Measurements from ENCODE around the gene SEMA3C. TPM values are rescaled to one million over a fixed set of nuclear protein-coding genes. Genes with fewer than 3 reads are reported as not detected.

The SEMA3C gene
- total and polyA plus RNA-seq, 10 donors = 1.1 to 53.7 (median 13.0) TPM

- H3K4me1 ChIP-seq = no peaks in the 10 kb centered on the region
- H3K27me3 ChIP-seq (replicated peaks in 1 of 7) = no peaks in the 10 kb centered on the region
- intact Hi-C loops (cut with DNase I; ENCODE audit: low total_unique reads) = no loop called here
- no peak for DNase-seq
- H3K36me3 ChIP-seq = no peaks in the 10 kb centered on the region
- 67 to 78% (median 75%) methylated on average over 5 of the region's 5 CpGs for WGBS, 5 donors
- no peak overlapping the region for H3K4me3 ChIP-seq
- no peak overlapping the region for H3K27ac ChIP-seq
- no peaks in the 10 kb centered on the region for H3K9me3 ChIP-seq
- TF ChIP-seq POLR2A (IDR thresholded peaks at IDR 0.05) (no peak), POLR2AphosphoS5 (IDR thresholded peaks at IDR 0.05) (no peak), CTCF (IDR thresholded peaks at IDR 0.05 in 8 of 11, conservative IDR thresholded peaks at IDR 0.05 in 3 of 11) (no peak)
These were observed 70.0 kb downstream of the SEMA3C start for GRCh38 chr7:80848841-80849240.

GRCh38 chr7:80847895-80848294 is 71.0 kb downstream of the SEMA3C start:
- H3K36me3 ChIP-seq = no peaks in the 10 kb centered on the region
- H3K9me3 ChIP-seq = no peaks in the 10 kb centered on the region
- intact Hi-C loops (cut with DNase I; ENCODE audit: low total_unique reads) = no loop called here
- TF ChIP-seq CTCF (IDR thresholded peaks at IDR 0.05 in 8 of 11, conservative IDR thresholded peaks at IDR 0.05 in 3 of 11) (no peak), POLR2A (IDR thresholded peaks at IDR 0.05) (no peak), POLR2AphosphoS5 (IDR thresholded peaks at IDR 0.05) (no peak)
- H3K4me3 ChIP-seq = no peak overlapping the region
- H3K27ac ChIP-seq = no peak overlapping the region
- no peaks in the 10 kb centered on the region for H3K27me3 ChIP-seq (replicated peaks in 1 of 7)
- 81 to 91% (median 84%) methylated on average over 3 of the region's 3 CpGs for WGBS, 5 donors
- H3K4me1 ChIP-seq = no peaks in the 10 kb centered on the region
- DNase-seq = no peak

GRCh38 chr7:80847027-80847426 is 71.8 kb downstream of the SEMA3C start:
- Histone ChIP-seq H3K27ac (no peak overlapping the region), H3K27me3 (replicated peaks in 1 of 7) (no peaks in the 10 kb centered on the region), H3K4me1 (peaks cover 0 to 7% (median 0%) of the 10 kb centered on the region in 6 donors), H3K4me3 (no peak overlapping the region), H3K9me3 (no peaks in the 10 kb centered on the region), H3K36me3 (no peaks in the 10 kb centered on the region)
- DNase-seq = no peak
- TF ChIP-seq CTCF (IDR thresholded peaks at IDR 0.05 in 8 of 11, conservative IDR thresholded peaks at IDR 0.05 in 3 of 11) (no peak), POLR2A (IDR thresholded peaks at IDR 0.05) (no peak), POLR2AphosphoS5 (IDR thresholded peaks at IDR 0.05) (no peak)
- intact Hi-C loops (cut with DNase I; ENCODE audit: low total_unique reads) = no loop called here
- 82 to 93% (median 86%) methylated on average over 3 of the region's 3 CpGs for WGBS, 5 donors

GRCh38 chr7:80844916-80845315 is 73.9 kb downstream of the SEMA3C start:
- WGBS, 5 donors = 71 to 88% (median 79%) methylated on average over 5 of the region's 5 CpGs
- H3K9me3 ChIP-seq = no peaks in the 10 kb centered on the region
- H3K27me3 ChIP-seq (replicated peaks in 1 of 7) = no peaks in the 10 kb centered on the region
- no peak for TF ChIP-seq POLR2A (IDR thresholded peaks at IDR 0.05)
- no peak for TF ChIP-seq CTCF (IDR thresholded peaks at IDR 0.05 in 8 of 11, conservative IDR thresholded peaks at IDR 0.05 in 3 of 11)
- TF ChIP-seq POLR2AphosphoS5 (IDR thresholded peaks at IDR 0.05) = no peak
- peaks cover 0 to 10% (median 0%) of the 10 kb centered on the region in 6 donors for H3K4me1 ChIP-seq
- no peaks in the 10 kb centered on the region for H3K36me3 ChIP-seq
- no peak for DNase-seq
- no peak overlapping the region for H3K4me3 ChIP-seq
- intact Hi-C loops (cut with DNase I; ENCODE audit: low total_unique reads) = no loop called here
- H3K27ac ChIP-seq = no peak overlapping the region

Measured in spleen (tissue), 11 donors.